AG09309 (cell line): ENCODE measurements around the gene ZC3H10.

Source experiments
- DNase-seq: peaks from one replicate; pipeline ENCODE4 v3.0.0-alpha.2; 2010; ENCODE audit warnings: low read depth
- H3K4me3 ChIP-seq: 2 replicates; pipeline ENCODE4 v1.5.1; 2011; ENCODE audit warnings: mild to moderate bottlenecking, low read depth, low read length, moderate library complexity; ENCODE audit not compliant: control insufficient read depth
- CTCF ChIP-seq: IDR thresholded peaks from 2 replicates; pipeline ENCODE4 v1.5.1; 2011; ENCODE audit warnings: mild to moderate bottlenecking, low read depth, low read length, inconsistent platforms; ENCODE audit not compliant: insufficient read depth, control insufficient read depth; ENCODE audit errors: missing control alignments

The ZC3H10 gene

DNA sequence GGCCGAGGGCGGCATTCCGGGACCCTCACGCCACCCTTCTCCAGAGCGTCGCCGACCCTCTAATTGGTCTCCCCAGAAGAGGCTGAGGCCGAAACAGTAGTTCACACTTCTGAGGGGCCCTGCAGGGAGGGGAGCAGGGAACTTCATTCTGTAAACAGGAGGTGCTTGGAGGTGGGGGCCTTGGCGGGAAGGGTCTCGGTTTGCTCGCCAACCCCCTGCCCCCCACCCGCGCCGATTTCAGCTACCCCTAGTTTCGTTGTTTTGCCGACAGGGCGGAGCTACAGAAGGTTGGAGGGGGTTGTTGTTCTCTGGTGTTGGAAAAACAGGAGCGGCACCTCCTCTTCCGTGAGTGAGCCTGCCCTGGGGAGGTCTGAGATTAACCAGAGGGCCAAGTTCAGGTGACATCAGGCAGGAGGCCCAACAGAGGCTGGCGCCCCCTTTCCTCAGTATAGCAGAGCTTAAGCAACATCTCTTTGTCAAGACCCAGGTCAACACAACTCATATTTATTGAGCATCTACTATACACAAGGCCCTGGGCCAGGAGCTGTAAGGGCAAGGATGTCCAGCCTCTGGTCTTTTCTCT is 37.4 kb upstream of the ZC3H10 start:
- TF ChIP-seq CTCF, result no peak
- no peak for DNase-seq
- H3K4me3 ChIP-seq, result peak overlapping the region; percentile 65

- H3K4me3 ChIP-seq, result no peak overlapping the region
- no peak for DNase-seq
- no peak for TF ChIP-seq CTCF
Observed at GRCh38 chr12:56081393-56082347, 36.4 kb upstream of the ZC3H10 start.

- H3K4me3 ChIP-seq, result no peak overlapping the region
- no peak for TF ChIP-seq CTCF
- DNase-seq, result no peak
Observed at GRCh38 chr12:56082382-56082781, 35.7 kb upstream of the ZC3H10 start.

- DNase-seq, result no peak
- H3K4me3 ChIP-seq, result no peak overlapping the region
- TF ChIP-seq CTCF, result no peak
Observed at GRCh38 chr12:56082967-56083366, 35.1 kb upstream of the ZC3H10 start.

DNA sequence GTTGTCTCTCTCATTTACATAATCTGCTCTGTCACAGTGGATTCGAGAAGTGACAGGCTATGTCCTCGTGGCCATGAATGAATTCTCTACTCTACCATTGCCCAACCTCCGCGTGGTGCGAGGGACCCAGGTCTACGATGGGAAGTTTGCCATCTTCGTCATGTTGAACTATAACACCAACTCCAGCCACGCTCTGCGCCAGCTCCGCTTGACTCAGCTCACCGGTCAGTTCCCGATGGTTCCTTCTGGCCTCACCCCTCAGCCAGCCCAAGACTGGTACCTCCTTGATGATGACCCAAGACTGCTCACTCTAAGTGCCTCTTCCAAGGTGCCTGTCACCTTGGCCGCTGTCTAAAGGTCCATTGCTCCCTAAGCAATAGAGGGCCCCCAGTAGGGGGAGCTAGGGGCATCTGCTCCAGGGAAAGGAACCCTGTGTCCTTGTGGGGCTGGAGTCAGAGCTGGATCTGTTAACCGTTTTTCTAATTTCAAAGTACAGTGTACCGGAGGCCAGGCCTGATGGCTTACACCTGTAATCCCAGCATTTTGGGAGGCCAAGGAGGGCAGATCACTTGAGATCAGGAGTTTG is 33.0 kb upstream of the ZC3H10 start:
- TF ChIP-seq CTCF, result peak; percentile 43
- H3K4me3 ChIP-seq, result no peak overlapping the region
- no peak for DNase-seq

GRCh38 chr12:56086096-56086495 is 32.0 kb upstream of the ZC3H10 start:
- DNase-seq, result no peak
- no peak overlapping the region for H3K4me3 ChIP-seq
- TF ChIP-seq CTCF, result no peak
